HepG2 (cell line): ENCODE measurements around the gene CNP. TPM values are rescaled to one million over a fixed set of nuclear protein-coding genes. Genes with fewer than 3 reads are reported as not detected.

Experiments used
- CHD2 ChIP-seq: IDR thresholded peaks from 2 replicates; pipeline ENCODE4 v1.6.1; 2011; ENCODE audit warnings: low read depth, low read length, improper control_type of control experiment
- EP300 ChIP-seq, 3 experiments: sonication (generic) in 1 of 3; formaldehyde crosslinking in 1 of 3; IDR thresholded peaks; 2 replicates each; pipeline versions ENCODE4 v1.5.1 to v1.6.1; 2011 to 2020; ENCODE audit warnings: low read depth in 2 of 3, low read length in 2 of 3, borderline replicate concordance in 1 of 3, improper control_type of control experiment in 1 of 3, mild to moderate bottlenecking in 1 of 3, missing genetic modification reagents in 1 of 3, moderate library complexity in 1 of 3
- FOXJ3 ChIP-seq: sonication (generic); formaldehyde crosslinking; IDR thresholded peaks from 2 replicates; pipeline ENCODE4 v1.4.0; 2020; ENCODE audit warnings: missing genetic modification reagents, mild to moderate bottlenecking, borderline replicate concordance
- HNRNPH1 ChIP-seq: fragments of 200-400 bp; formaldehyde crosslinking; optimal IDR thresholded peaks from 2 replicates; pipeline ENCODE3; 2017; ENCODE audit warnings: mild to moderate bottlenecking, low read depth, low read length
- ISX ChIP-seq: sonication (generic); formaldehyde crosslinking; conservative IDR thresholded peaks from 2 replicates; pipeline ENCODE4 v1.5.0; 2020; ENCODE audit warnings: missing genetic modification reagents
- JUN ChIP-seq: sonication (generic); formaldehyde crosslinking; IDR thresholded peaks from 2 replicates; pipeline ENCODE4 v1.4.0; 2020; ENCODE audit warnings: mild to moderate bottlenecking, missing genetic modification reagents
- NFKBIZ ChIP-seq: IDR thresholded peaks from 2 replicates; pipeline ENCODE4 v1.6.1; 2018; ENCODE audit warnings: missing genetic modification reagents, missing compliant biosample characterization
- NR2F1 ChIP-seq, 2 experiments: fragments of 450-650 bp in 1 of 2; formaldehyde crosslinking in 1 of 2; IDR thresholded peaks; 2 replicates each; pipeline versions ENCODE4 v1.5.0 to v1.6.1; 2016 to 2020; ENCODE audit warnings: mild to moderate bottlenecking in 1 of 2, missing compliant biosample characterization in 1 of 2, missing genetic modification reagents in 1 of 2, moderate library complexity in 1 of 2
- RELA ChIP-seq: sonication (generic); formaldehyde crosslinking; IDR thresholded peaks from 2 replicates; pipeline ENCODE4 v1.4.0; 2020; ENCODE audit warnings: missing genetic modification reagents
- RFX3 ChIP-seq: IDR thresholded peaks from 2 replicates; pipeline ENCODE4 v1.6.1; 2016; ENCODE audit warnings: missing biosample characterization, missing genetic modification reagents
- SKI ChIP-seq: fragments of 450-650 bp; IDR thresholded peaks from one replicate; pipeline ENCODE4 v1.6.1; 2018; ENCODE audit warnings: mild to moderate bottlenecking; ENCODE audit not compliant: partially characterized antibody
- U2AF1 ChIP-seq: fragments of 200-400 bp; formaldehyde crosslinking; optimal IDR thresholded peaks from 2 replicates; pipeline ENCODE3; 2017; ENCODE audit warnings: mild to moderate bottlenecking, low read depth, low read length
- ZKSCAN5 ChIP-seq: sonication (generic); formaldehyde crosslinking; IDR thresholded peaks from 2 replicates; pipeline ENCODE4 v1.5.1; 2020; ENCODE audit warnings: mild to moderate bottlenecking, missing genetic modification reagents
- ZMYM2 ChIP-seq: sonication (generic); formaldehyde crosslinking; IDR thresholded peaks from 2 replicates; pipeline ENCODE4 v1.8.0; 2022; ENCODE audit warnings: mild to moderate bottlenecking, missing genetic modification reagents
- ZNF256 ChIP-seq: sonication (generic); formaldehyde crosslinking; conservative IDR thresholded peaks from 2 replicates; pipeline ENCODE4 v1.4.0; 2020; ENCODE audit warnings: missing genetic modification reagents
- ZNF557 ChIP-seq: sonication (generic); formaldehyde crosslinking; IDR thresholded peaks from 2 replicates; pipeline ENCODE4 v1.4.0; 2020; ENCODE audit warnings: missing genetic modification reagents
- ZNF564 ChIP-seq: sonication (generic); formaldehyde crosslinking; IDR thresholded peaks from 2 replicates; pipeline ENCODE4 v1.8.1; 2023; ENCODE audit warnings: mild to moderate bottlenecking, missing genetic modification reagents
- ZNF619 ChIP-seq: sonication (generic); formaldehyde crosslinking; IDR thresholded peaks from 2 replicates; pipeline ENCODE4 v1.4.0; 2020; ENCODE audit warnings: mild to moderate bottlenecking, missing genetic modification reagents
- ZNF678 ChIP-seq: sonication (generic); formaldehyde crosslinking; IDR thresholded peaks from 2 replicates; pipeline ENCODE4 v1.4.0; 2020; ENCODE audit warnings: mild to moderate bottlenecking, missing genetic modification reagents
- ZNF879 ChIP-seq: sonication (generic); formaldehyde crosslinking; IDR thresholded peaks from 2 replicates; pipeline ENCODE4 v1.8.1; 2023; ENCODE audit warnings: missing genetic modification reagents
- ZZZ3 ChIP-seq: sonication (generic); formaldehyde crosslinking; IDR thresholded peaks from 2 replicates; pipeline ENCODE4 v1.4.0; 2020; ENCODE audit warnings: missing genetic modification reagents, mild to moderate bottlenecking, borderline replicate concordance
- polyA plus RNA-seq, 8 experiments: library from polyadenylated mRNA; depleted of rRNA in 3 of 8; stranded (reverse) in 7 of 8; unstranded in 1 of 8; fragments of >200 nt; fragmentation: Illumina TruSeq in 4 of 8; extraction: Trizol in 4 of 8; gene quantifications; 2 replicates each; pipeline versions ENCODE4 v1.2.1 to v1.2.3, GENCODE V29; 2011 to 2016; ENCODE audit warnings: low read depth in 4 of 8, missing spikeins in 1 of 8, mixed read lengths in 1 of 8; ENCODE audit not compliant: insufficient read depth in 1 of 8
- total RNA-seq, 5 experiments: library from RNA; depleted of rRNA; stranded (reverse); fragments of >200 nt; fragmentation: Illumina TruSeq; extraction: Trizol; gene quantifications; 2 replicates each; pipeline ENCODE4 v1.2.3, GENCODE V29; 2016; ENCODE audit warnings: low read depth in 1 of 5
- TF ChIP-seq, protein P1 (sequence below): sonication (generic); formaldehyde crosslinking; IDR thresholded peaks from 2 replicates; pipeline ENCODE4 v1.4.0; 2020; ENCODE audit warnings: missing genetic modification reagents, borderline replicate concordance
- TF ChIP-seq, protein P2 (sequence below): sonication (generic); formaldehyde crosslinking; IDR thresholded peaks from 2 replicates; pipeline ENCODE4 v1.4.0; 2020; ENCODE audit warnings: mild to moderate bottlenecking, missing genetic modification reagents
- TF ChIP-seq, protein P3 (sequence below): sonication (generic); formaldehyde crosslinking; IDR thresholded peaks from 2 replicates; pipeline ENCODE4 v1.4.0; 2020; ENCODE audit warnings: missing genetic modification reagents

CNP gene
- total and polyA plus RNA-seq, 2 of the 13 experiments (the other 11 are each of a cell fraction or from before 2014, with no cell fraction given) = 97.2 to 161 TPM

DNA sequence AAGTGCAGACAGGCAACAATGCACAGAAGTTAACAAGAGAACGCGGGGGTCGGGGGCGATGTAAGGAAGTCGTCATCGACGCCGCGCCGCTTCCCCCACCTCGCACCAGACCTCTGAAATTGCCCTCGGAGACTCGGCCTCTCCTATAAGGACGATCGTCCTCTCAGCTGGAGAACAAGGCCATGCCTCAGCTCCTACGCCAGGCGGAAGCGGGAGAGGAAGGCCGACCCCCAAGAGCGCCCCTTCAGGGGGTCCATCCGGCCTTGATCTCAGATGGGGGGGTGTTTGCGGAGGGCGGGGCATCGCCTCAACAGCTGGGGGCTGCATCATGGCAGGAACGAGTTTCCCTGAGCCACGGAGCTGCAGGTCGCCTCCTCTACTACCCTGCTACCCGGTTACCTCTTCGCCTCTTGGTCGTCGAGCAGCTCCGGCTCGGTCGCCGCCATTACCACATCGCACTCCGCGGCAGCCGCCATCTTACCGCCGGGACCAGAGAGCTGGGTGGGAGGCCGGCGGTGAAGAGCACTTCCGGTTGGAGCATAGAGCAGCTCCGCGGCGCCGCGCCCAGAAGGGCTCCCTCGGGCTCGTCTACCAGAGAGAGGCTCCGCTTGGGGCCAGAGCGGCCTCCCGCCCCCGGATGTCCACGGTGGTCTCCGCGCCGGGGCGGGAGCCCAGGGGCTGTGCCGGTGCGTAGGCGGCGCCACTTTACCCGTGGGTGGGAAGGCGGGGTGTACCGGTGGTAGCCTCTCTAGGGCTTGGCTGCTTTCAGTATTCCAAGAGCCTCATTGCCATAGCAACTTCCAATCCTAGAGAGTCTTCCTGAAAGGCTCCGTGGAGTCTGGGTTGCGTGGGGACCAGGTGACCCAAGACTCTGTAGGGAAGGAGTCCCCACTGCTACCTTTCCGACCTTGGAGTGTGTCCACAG, 50.6 kb downstream of the CNP start, which contains the start of gene DNAJC7 (continued):
- TF ChIP-seq, protein P1, sequence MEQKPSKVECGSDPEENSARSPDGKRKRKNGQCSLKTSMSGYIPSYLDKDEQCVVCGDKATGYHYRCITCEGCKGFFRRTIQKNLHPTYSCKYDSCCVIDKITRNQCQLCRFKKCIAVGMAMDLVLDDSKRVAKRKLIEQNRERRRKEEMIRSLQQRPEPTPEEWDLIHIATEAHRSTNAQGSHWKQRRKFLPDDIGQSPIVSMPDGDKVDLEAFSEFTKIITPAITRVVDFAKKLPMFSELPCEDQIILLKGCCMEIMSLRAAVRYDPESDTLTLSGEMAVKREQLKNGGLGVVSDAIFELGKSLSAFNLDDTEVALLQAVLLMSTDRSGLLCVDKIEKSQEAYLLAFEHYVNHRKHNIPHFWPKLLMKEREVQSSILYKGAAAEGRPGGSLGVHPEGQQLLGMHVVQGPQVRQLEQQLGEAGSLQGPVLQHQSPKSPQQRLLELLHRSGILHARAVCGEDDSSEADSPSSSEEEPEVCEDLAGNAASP = peak; percentile 68
- TF ChIP-seq U2AF1 (peak; percentile 68), ZNF256 (0 out of 2 replicates have a peak, but pooled peaks have one; percentile 59), ZNF678 (CRISPR knock-in tag) (peak; percentile 96), CHD2 (no peak), FOXJ3 (CRISPR knock-in tag) (peak; percentile 76; the same call in 1 of the 2 replicates), ZZZ3 (peak; percentile 72; the same call in 1 of the 2 replicates), ZMYM2 (peak; percentile 68; the same call in 1 of the 2 replicates), ZNF557 (CRISPR knock-in tag) (0 out of 2 replicates have a peak, but pooled peaks have one; percentile 21), EP300 (IDR thresholded peaks at IDR 0.05; ENCODE audit: low read depth in 2 of 2, low read length in 2 of 2) (peak in 1 of 2 experiments; percentile 68; a peak in 2 of 4 replicates), EP300 (CRISPR knock-in tag; IDR thresholded peaks at IDR 0.05; ENCODE audit: borderline replicate concordance) (peak; percentile 63; the same call in 1 of the 2 replicates), SKI (peak; percentile 70), NR2F1 (CRISPR knock-in tag; IDR thresholded peaks at IDR 0.05) (no peak), ZNF564 (CRISPR knock-in tag) (peak; percentile 82), JUN (0 out of 2 replicates have a peak, but pooled peaks have one; percentile 67), RFX3 (CRISPR knock-in tag) (peak; percentile 72), HNRNPH1 (no peak), ZNF879 (CRISPR knock-in tag) (peak; percentile 89; the same call in 1 of the 2 replicates), ISX (peak; percentile 55; the same call in 1 of the 2 replicates), ZKSCAN5 (CRISPR knock-in tag) (0 out of 2 replicates have a peak, but pooled peaks have one; percentile 62), RELA (peak; percentile 88), ZNF619 (CRISPR knock-in tag) (peak; percentile 60; the same call in 1 of the 2 replicates), NFKBIZ (CRISPR knock-in tag) (peak; percentile 26)
- TF ChIP-seq, protein P2, sequence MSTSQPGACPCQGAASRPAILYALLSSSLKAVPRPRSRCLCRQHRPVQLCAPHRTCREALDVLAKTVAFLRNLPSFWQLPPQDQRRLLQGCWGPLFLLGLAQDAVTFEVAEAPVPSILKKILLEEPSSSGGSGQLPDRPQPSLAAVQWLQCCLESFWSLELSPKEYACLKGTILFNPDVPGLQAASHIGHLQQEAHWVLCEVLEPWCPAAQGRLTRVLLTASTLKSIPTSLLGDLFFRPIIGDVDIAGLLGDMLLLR (CRISPR knock-in tag) = peak; percentile 86
- TF ChIP-seq, protein P3, sequence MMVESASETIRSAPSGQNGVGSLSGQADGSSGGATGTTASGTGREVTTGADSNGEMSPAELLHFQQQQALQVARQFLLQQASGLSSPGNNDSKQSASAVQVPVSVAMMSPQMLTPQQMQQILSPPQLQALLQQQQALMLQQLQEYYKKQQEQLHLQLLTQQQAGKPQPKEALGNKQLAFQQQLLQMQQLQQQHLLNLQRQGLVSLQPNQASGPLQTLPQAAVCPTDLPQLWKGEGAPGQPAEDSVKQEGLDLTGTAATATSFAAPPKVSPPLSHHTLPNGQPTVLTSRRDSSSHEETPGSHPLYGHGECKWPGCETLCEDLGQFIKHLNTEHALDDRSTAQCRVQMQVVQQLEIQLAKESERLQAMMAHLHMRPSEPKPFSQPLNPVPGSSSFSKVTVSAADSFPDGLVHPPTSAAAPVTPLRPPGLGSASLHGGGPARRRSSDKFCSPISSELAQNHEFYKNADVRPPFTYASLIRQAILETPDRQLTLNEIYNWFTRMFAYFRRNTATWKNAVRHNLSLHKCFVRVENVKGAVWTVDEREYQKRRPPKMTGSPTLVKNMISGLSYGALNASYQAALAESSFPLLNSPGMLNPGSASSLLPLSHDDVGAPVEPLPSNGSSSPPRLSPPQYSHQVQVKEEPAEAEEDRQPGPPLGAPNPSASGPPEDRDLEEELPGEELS (CRISPR knock-in tag) = peak; percentile 66; the same call in 1 of the 2 replicates
